ENCODE data around the gene UQCC5.
A peak's percentile ranks its signal among the peaks of the same experiment; 100 is the strongest.

The UQCC5 gene

DNA sequence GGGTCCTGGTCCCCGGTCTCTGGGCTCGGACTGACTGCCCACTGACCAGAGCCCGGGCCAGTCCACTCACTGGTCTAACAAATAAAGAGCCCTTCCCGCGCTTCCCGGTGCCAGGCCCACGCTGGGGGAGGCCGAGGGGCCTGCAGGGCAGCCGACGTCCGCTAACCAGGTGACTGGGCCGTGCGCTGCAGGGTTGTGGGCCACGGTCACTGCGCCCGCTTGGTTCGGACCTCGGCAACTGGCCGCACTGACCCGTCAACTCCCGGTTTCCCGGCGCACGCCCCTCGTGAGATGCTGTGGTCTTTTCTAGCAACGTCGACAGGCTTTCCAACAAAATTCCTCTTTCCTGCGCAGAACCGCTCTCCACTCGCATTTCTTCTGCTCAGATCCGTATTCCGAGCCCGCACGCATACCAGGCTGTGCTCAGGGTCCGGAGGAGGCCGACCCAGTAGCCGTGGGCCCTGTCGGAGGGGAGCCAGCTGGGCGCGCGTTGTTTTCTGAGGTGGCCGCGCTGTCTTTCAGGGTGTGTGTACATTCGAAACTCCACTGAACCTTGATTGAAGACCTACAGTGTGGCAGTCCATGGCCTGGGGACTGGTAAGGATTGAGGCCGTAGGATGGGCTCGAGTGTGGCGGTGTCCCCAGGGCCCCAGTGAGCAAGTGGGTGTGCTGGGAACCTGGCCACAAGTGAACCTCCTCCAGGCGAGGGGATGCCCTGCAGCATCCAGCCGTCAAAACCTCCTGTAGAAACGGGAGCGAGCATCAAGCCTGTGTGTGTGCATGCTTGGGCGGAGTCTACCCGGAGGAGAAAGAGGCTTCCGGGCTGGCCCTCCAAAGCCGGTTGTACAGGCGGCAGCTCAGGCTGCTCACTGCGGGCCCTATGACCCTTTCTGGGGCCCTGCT lies 1.9 kb upstream of the UQCC5 start:
- DNase-seq (ENCODE audit: low spot score): no peak

DNA sequence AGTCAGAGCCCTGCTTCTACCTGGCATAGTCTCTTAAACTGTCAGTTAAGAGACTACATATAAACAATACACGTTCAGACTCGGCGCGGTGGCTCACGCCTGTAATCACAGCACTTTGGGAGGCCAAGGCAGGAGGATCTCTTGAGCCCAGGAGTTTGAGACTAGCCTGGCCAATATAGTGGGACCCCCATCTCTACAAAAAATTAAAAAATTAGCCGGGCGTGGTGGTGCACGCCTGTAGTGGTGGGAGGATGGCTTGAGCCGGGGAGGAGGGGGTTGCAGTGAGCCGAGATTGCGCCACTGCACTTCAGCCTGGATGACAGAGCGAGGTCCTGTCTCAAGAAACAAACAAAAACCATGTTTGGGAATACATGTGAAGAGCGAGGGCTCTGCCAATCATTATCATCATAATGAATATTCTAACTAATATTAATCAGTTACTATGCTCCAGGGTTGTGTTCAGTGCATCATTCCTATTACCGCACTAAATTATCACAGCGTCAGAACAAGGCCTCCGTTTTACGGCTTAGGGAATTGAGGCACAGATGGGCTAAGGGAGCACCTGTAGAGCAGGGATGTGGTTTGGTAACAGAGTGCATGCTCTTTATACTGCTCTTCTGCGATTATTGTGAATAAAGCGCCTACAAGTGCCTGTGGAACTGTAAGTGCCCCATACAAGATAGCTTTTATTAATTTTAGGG lies 844 bp upstream of the UQCC5 start:
- no peak for DNase-seq (ENCODE audit: low spot score)

DNA sequence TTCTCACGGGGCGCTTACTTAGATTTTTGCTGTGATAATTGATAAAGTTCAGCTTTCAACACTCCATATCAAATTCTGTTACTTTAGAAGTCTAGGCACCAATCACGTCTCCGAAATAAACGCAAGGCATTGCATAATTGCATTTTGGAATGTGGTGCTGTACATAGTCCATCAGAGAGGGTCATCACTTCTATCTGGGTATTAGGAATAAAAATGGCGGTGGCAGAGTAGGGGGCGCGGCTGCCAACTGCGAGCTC lies 365 bp upstream of the UQCC5 start:
- no peak for DNase-seq (ENCODE audit: low spot score)

DNA sequence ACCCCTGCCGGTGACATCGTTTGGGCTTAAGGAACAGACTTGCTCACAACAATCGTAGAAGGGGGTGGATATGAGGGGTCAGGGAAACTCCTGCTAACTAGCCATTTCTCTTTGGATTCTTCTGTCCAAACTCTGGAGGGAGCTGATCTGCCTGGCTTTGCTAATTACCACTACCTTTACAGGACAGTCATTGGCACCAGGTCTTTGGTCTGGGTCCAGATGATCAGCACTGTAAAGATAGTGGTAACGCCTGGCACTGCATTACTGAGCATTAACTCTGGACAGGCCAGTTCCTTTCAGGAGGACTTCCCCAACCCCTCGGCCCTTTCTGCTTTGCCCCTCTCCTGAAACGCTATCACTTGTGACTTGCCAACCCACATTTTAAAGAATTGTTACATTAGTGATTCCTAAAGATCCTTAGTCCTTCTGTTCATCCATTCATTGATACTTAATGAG lies 788 bp downstream of the UQCC5 start:
- peak; percentile 47 for DNase-seq (ENCODE audit: low spot score)

DNA sequence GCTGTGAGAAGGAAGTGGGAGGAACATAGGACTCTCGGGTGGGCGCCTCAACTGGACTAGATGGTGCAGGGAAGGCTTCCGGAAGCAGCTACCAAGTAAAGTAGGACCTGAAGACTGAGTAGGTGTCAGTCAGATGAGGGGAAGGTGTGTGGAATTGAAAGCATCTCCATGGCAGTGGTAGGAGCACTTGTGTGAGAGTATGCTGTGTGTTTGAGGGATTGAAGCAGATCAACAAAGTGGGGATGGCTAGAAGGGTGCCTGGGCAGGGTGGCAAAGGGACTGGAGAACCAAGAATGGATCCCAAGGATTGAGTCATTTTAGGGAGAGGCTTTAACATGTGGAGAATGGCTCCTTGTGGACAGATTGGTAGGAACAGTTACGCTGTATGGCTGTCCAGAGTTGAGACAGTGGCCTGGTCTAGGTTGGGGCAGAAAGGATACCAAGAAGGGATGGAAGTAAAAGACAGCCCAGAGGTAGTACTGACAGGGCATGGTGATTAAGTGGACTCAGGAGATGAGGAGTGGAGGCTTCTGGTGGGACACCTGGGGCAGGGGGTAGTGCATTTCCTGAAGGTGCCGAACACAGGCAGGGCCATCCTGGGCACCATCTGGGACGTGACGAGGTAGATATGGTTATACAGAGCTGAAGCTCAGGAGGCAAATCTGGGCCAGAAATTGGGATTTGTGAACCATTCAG lies 1.5 kb downstream of the UQCC5 start:
- no peak for DNase-seq (ENCODE audit: low spot score)

DNA sequence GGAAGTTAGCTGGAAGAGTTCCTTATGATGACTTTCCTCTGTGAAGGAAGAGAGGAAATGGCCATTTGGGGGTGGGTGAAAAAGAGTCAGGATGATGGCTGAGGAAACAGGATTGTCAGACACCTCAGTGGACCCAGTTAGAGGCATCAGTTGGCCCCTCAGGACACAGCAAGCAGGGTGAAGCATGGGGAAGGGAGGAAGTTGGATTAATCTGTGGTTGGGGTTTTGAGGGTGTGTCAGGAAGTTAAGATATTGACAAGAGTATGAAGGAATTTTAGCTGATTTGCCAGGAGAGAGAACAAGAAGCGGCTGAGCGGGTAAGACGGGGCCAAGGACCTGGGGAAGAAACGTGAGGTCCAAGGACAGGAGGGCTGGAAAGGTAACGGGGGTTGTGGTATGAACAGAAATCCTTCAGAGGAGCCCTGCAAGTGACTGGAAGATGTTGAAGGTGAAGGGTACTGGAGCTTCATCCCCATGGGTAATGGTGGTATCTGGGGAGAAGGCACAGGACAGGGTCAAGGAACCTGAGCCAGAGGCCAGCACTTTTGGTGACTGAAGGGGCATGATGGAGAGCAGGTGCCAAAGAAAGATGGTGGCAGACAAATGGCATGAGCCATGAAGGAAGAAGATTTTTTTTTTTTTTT lies 2.7 kb downstream of the UQCC5 start:
- no peak for DNase-seq (ENCODE audit: low spot score)

DNA sequence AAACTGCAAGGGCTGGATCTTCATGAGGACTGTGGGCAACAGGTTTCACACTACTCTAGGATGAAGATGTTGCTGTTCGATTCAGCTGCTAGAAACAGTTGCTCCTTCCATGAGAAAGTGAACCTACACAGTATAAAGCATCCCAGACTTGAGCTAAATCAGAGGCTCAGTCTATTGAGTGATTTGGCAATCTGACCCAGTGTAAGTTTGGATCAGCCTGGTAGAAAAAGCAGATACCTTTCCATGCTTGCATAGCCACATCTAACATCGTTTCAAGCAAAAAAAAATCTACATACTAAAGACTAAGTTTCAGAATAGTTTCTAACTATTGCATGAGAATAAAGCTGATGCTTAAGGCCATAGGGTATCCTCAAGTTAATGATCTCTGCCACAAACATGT lies 4.6 kb downstream of the UQCC5 start:
- no peak for DNase-seq (ENCODE audit: low spot score)

DNA sequence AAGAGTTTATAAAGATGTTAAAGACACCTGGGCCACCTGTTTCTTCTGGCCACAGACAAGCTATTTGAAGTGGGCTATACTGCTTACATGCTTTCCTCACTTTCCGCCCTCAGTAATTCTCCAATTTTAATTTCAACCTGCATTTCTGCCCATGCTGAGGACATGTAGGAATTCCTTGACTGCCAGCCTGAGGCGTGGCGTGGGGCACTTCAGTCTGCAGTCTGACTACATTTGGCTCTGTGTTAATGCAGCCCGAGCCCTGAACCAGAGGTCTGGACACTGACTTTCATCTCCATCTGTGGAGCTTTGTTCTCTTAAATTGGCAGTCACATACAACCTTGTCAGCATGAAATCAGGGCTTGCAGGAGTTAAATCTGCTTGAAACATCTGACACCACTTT lies 8.5 kb downstream of the UQCC5 start:
- no peak for DNase-seq (ENCODE audit: low spot score)

DNA sequence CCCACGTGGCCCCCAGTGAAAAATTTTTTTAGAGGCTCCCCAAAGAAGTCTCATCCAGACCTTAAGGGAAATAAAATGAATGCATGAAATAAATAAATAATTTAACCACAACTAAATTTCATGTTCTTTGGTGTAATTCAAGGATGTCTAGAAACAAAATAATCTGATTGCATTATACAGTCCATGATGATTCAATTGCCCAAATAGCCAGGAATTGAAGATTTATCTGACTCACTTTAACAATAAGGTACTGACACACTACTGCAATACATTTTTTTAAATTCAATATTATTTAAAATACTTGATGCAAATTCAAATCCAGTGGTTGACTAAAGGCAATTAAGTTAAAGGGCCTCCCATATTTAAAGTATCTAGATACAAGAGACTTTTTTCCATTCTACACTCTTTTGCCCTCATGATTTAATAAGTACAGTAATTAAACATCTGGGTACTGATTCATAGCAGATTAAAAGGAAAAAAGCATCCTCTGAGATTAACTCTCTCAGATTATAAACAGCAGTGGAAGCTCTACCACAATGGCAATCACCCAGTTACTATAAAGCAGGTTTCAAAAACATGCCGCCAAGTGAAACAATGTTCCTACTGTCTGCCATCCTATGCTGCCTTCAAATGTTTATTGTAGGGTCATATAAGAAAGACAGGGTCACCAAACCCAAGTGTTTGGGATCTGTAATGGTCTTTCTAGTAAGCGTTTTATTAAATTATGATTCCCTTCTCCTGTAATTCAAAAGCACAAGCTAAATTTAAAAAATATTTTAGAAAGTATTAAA lies 9.9 kb downstream of the UQCC5 start:
- no peak for DNase-seq (ENCODE audit: low spot score)

DNA sequence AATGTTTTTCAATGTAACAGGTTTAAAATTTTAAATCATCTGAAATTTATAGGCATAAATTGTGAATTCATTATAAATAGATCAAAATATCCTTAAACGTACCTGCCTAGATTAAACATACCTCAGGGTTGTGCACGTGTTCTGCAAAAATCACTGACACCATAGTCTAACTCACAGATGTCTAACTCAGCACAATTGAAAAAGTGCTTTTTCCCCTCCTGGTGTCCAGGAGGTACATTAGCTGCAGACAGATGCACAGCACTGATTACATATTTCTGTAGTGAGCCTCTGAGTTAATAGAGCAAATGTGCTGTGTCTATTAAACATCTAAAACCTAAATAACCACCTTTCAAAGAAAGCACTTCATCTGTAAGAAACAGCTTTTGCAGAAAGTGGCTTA lies 10.7 kb downstream of the UQCC5 start:
- DNase-seq (ENCODE audit: low spot score): no peak

DNA sequence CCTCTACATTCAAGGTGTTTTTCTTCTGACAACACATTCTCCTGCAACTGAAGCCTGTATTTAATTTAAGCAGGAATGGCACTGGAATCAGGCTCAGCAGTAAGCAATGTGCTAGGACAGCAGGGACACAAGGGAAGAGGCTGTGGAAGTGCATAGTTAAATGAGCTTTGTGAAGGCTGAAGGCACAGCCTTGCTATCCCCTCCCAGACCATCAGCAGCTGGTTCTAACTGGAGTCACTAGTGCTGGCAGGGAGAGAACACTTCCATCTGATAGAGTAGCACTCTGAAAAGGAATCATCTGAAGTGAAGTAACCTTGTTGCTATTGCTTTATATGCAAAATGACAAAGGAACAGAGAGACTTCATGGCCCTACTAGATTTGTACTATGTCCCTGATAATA lies 14.7 kb downstream of the UQCC5 start:
- no peak for DNase-seq (ENCODE audit: low spot score)

DNA sequence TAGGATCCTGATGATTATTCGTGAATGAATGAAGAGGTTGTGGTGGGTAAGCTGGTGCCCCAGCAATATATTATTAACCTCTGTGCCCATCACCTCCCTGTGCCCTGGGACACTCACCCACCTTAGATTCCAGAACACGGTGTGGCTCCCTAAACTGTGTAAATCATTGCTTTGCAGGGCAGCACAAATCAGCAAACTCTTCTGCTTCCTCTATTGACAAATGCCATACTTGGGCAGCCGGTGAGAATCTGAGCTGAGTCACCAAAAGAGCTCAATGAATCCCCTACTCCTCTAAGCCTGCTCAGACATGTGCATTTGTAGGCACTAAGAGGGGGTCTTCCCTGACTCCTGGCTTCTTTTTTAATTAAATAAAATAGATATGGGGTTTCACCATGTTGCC lies 15.7 kb downstream of the UQCC5 start:
- DNase-seq (ENCODE audit: low spot score): no peak

DNA sequence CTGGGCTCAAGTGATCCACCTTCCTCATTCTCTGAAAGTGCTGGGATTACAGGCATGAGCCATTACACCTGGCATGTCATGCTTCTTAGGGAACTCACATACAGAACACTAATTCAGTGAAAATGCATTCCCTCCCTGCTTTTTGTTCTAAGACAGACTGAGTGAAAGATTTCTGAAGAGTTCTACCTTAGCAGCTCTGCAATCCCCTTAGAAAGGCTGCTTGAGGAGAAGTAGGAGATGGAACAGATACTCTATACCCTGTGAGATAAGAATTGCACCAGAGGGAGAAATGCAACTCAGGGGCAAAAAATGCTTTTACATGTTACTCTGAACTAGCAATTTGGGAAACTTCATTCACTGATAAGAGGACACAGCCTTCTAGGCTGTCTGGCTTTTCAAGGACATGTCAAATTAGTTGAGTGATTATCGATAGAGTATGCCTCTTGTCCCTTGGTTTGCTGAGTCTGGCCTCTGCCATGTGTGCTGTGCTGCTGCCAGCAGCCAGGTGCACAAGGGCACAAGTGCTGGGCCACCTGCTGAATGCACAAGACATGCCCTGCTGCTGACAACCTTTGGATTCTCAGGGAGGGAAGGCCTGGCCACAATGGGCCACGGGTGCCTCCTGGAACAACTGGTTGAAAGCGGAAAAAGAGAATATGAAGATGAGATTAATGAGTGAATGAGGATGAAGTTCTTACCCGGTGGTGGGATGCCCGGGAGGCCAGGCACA lies 17.8 kb downstream of the UQCC5 start:
- no peak for DNase-seq (ENCODE audit: low spot score)

DNA sequence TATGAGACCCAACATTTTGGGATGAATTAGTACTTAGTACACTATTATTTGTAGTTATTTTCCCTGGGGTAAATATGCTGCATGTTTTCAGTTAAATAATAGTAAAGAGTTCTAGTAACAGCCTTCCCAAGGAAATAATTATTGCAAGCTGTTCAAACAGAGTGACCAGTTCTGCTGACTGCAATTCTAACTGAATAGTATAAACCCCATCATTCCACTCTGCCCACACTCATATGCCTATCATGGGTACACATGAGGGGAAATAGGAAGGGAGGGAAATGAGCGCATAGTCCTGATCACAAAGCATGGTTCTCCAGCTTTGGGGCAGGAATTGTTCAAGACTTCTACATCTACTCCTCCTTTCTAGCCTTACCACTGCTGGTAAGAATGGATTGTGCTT lies 18.7 kb downstream of the UQCC5 start:
- no peak for DNase-seq (ENCODE audit: low spot score)

DNA sequence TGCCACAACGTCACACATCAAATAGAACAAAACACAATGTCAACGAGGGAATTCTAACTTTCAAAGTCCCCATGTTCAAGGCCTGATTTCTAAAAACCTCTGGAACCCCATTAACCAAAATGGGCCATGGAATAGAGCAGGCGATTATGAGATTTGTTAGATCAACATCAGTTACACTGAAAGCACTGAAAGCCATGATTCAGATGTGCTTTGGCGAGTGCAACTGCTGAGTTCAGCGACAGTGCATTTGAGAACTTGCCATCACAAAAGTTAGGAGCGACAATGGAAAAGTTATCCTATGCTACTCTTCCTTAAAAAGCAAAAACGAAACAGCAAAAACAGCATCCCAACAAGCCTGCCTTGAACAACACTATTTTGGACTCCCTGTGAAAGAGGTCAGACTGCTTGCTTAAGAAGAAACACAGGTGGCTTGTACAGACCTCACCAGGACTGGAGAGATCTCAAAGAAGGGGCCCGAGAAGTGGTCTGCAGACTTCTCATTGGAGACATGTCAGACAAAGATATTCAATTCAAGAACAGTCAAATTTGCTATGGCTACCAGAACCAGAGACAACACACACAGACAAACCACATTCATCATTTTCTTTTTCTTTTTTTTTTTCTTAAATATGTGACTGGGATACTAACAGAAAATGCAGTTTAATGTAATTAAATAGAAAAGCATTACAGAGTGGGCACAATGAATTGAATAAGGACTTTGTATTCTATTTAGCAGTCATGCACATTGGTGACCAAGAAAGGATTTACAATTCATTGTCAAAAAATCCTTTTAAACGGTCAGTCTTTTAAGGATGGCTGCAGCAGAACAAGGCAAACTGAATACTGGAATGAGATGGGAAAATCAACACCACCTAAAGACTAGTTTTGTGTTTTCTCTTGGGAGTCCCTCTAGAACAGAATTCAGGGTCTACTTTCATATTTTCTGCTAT lies 20.9 kb downstream of the UQCC5 start:
- DNase-seq (ENCODE audit: low spot score): no peak

DNA sequence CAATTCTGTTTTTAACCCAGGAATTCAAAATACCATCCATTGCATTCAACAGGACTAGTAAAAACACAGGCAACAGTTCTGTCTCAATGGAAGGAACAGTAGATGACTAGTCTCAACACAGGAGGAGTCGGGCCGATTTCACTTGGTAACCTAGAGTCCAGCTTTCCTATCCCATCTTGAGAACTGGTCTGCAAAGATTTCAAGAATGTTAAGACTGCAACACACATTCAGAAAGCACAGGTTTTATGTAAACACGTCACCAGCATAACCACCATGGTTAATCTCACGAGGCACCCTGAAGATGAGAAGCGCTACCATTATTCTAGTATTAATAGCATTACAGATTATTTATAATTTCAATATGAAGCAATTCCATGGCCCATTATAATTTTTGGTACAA lies 22.0 kb downstream of the UQCC5 start:
- no peak for DNase-seq (ENCODE audit: low spot score)

DNA sequence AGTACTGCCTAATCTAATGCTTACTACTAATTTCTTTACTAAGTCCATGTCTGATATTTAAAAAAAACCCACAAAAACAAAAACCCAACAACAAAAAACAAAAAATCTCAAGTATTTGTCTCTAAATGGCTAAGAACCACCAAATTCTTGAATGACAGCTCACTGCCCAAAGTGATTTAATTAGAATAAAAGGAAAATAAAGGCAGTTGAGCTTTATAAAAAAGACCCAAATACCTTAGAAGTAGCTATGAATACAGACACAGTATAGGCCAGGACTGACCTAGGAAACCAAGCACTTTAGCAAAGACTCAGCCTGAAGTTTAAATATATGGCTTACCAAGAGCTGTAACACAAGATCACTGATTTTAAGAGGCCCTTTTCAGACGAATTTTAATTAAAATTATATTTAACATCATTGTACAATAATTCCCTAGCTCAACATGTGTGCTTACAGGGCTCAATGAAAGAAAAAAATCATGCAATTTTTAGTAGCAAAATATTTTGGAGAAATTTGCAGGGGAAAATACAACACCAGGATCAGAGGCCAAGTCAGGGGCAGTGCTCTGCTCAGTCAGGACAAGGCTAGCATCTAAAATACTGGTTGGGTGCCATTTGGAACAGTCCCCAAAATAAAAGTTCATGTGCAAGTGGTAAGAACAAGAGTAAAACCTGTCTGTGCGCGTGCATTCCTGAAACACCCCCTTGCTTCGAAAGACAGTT lies 24.8 kb downstream of the UQCC5 start:
- no peak for DNase-seq (ENCODE audit: low spot score)

DNA sequence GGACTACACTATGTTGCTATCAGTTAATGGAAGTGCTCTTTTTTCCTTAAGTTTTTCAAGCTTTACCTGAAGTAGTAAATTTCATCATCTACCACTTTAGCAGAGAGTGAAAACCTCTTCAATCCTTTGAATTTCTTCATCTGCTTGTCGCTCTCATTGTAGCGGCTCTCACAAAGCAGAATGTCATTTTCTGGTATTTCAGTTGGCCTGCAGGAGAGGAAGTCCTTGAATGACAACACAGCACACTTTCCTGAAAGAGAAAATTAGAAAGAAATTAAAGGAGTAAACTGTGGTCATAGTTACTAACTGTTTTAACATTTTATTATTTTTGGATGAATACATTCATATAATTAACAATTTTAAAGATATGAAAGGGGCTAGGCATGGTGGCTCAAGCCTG lies 27.6 kb downstream of the UQCC5 start:
- no peak for DNase-seq (ENCODE audit: low spot score)

DNA sequence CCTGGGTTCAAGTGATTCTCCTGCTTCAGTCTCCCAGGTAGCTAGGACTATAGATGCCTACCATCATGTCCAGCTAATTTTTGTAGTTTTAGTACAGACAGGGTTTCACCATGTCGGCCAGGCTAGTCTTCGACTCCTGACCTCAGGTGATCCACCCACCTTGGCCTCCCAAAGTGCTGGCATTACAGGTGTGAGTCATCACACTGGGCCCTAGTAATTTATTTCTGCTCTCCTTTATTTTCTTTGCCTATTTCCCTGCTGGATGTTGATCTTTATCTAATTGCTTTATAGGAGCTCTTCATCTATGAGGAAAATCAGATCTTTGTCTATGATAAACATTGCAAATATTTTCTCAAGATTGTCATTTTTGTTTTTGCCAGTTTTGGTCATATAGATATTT lies 31.7 kb downstream of the UQCC5 start:
- DNase-seq (ENCODE audit: low spot score): no peak

Measured in hematopoietic multipotent progenitor cell treated with erythropoietin and hydrocortisone succinate and interleukin-3 and kit ligand, for 15 days (in vitro differentiated cells).